ENCODE measurements around the gene CBFA2T3.
"Not testable (repeated sequence)": the region's sequence is repeated elsewhere in the genome, so short reads cannot be mapped to it uniquely, and the experiment has no call there.

The CBFA2T3 gene

DNA sequence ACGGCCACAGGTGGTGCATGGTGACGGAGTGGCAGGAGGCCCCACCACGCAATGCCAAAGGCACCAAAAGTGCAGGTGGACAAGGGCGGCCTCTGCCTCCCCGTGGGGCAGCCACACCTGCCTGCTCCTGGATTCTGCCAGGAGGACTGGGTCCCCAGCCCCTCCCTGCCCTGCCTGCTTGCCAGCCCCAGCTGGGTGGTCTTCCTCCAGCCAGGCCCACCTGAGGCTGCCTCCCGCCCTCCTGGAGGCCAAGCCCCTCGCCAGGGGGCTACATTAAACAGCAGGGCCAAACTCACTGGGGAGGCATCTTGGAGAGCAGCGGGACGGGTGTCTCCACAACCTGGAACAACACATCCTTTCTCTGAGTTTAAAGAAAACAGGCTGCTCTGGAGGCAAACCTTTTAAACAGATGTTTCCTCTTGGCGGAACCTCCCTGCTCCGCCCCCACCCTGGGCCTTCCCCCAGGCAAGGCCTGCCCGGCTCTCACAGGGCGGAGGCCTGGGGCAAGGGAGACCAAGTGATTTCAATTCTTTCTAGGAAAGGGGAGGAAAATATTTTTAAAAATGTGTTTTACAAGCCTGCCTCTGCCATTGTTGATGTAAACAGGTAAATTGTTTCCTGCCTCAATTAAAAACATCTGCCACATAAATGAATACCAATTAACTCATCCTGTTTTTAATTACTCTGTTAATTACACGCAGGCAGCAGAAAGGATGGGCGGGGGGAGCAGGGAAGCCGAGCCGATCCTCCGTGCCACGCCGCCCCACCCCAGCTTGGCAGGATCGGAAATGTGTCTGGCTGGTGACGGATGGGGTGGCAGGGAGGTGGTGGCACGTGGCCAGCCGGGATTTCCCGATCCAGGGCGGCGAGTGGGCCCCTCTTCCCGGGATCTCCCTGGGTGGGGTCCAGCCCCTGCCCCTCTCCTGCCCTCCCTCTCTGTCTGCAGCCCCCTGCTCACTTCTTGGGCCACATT is 56.1 kb downstream of the CBFA2T3 start:
- DNase-seq, result peak; percentile 81

DNA sequence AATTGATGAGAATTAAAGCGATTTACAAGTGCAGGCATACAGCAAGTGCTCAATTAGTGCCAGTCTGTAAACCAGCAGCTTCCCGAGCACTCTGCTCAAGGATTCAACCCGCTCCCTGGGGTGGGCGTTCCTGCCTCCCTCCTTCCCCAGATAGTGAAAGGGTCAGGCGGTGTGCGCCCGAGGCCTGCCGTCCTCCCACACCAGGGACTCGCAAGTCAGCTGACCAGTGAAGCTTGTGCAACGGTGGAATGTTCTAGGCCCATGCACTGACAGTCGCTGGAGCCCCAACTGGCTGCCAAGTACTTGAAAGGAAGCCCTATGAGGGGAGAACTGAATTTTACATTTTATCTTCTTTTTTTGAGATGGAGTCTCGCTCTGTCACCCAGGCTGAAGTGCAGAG is 57.1 kb downstream of the CBFA2T3 start:
- DNase-seq, result no peak

DNA sequence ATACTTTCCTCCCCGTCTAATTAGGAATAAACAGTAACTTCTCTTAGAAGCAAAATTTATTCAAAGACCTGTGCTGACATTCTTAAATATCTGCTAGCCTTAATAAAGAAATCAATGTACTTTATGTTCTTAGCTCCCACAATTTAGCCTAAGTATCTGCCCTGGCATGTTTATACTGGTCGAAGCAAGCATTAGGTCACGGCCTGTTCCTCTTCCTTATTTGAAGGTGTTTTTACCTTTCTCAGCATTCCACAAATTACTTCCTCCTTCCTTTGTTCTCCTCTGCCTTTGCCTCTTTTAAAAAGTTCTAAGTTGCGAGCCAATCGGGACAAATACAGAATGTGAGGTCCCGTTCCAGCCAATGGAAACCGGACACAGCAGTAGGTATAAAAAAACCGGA is 58.1 kb downstream of the CBFA2T3 start:
- DNase-seq, result not testable (repeated sequence)

DNA sequence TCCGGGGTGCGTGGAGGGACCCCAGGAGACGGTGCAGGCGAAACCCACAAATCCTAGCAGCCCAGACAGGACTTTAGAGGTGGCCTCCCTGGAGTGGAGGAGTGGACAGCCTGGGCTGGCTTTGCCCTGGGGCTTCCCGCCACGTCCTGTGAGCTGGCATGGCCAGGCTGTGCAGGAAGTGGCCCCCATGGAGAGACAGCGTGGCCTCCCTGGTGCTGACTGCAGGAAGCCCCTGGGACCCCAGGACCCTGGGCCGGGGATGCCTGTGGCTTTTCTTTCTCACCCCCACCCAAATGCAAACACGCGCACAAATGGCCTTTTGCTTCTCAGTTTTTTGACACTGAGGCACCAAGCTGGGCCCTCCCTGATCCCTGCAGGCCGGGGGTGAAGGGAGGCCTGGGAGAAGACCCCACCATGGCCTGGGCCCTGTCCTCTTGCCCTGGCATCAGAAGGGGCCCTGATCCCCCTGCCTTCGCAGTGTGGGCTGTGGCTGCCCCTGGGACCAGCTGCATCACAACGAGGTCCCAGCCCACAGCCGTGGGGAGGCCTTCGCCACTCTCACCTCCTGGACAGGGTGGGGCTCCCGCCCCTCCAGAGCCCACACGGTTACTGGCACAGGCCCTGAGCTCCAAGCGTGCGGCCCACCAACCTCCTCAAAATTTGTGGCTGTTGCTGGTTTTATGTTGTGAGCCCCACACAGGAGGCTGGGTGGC is 58.9 kb downstream of the CBFA2T3 start:
- no peak for DNase-seq

DNA sequence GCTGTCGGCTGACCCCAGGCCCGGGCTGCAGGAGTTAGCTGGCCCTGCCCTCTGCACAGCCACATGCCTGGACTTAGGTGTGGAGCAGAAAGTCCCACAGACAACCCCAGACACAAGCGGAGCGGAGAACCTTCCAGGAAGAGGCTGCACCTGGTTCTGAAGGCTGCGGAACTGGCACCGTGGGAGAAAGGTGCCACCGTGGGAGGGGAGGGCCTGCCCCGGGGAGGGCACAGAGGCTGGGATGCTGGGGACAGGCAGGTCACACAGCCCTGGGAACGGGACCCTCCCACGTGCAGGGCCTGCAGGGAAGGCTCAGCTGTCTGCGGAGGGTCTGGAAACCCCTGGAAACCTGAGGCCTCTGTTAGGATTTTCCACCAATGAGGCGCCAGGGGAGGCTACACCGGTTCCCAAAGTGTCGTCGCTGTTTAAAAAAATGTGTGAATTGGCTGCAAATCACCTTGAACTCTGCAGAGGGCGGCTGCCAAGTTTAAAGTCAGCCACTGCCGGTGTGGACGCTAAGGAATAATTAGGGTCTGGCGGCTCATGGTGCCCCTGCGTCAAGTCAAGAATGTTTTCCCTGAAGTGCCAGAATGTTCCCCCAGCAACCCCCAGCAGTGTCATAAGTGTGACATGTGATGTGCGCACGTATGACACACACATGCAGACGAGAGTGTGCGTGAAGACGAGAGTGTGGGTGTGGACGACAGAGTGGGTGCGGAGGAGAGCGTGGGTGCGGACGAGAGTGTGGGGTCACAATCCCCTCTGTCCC is 59.7 kb downstream of the CBFA2T3 start:
- DNase-seq, result no peak

DNA sequence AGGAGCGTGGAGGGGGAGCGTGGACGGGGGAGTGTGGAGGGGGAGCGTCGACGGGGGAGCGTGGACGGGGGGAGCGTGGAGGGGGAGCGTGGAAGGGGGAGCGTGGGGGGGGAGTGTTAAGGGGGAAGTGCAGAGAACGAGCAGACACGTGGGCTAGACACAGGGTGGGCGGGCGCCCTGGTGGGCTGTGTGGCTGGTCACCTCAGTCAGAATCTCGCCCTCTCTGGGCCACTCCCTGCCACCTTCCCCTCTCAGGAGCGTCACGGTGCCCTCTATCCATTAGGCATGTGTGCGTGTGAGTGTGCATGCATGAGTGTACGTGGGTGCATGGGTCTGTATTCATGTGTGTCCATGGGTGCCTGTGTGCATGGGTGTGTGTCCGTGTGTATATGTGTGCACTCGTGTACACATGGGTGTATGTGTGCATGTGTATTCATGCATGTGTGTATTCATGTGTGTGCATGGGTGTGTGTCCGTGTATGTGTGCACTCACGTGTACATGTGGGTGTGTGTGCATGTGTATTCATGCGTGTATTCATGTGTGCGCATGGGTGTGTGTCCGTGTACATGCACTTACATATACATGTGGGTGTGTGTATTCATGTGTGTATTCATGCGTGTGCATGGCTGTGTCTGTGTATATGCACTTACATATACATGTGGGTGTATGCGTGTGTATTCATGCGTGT is 61.2 kb downstream of the CBFA2T3 start:
- no peak for DNase-seq

DNA sequence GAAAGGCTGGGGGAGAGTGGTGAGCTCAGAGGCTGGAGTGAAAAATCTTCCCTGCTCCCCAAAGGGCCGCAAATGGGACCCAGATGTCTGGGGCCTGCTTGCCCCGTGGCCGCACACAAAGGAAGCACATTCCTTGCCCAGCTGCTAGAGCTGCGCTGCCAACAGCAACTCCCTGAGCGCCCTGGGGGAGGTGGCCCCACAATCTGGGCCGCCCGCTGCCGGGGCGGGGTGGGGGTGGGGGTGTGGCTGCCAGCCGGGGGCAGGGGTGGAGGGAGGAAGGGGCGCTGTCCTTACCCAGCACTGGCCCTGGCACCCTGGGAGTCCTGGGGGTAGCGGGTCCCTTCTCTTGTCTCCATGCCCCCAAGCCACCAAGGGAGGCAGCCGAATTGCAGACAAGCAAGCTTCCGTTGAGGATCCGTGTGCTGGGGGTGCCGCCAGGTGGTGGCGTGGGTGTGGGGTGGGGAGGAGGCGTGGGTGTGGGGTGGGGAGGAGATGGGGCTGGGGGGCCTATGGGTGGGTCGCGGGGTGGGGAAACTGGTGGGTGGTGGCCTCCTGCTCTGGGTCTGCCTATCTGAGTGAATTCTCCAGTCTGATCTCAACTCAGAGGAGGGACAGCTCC is 62.1 kb downstream of the CBFA2T3 start:
- no peak for DNase-seq

DNA sequence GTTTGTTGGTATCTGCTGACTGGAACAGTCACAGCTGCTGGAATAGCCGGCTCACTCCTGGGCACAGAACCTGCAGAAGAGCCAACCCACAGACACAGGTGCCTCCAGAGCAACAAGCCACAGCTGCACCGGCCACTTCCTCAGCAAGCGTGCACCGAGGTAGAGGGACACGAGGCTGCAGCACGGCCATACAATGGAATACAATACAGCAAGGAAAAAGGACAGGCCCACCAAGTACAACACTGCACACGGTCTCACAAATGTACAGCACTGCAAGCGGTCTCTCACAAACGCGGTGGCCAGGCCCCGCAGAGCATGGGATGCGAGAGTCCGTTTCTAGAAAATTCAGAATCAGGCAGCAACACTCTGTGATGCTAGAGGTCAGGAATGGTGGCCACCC is 63.1 kb downstream of the CBFA2T3 start:
- DNase-seq, result no peak

DNA sequence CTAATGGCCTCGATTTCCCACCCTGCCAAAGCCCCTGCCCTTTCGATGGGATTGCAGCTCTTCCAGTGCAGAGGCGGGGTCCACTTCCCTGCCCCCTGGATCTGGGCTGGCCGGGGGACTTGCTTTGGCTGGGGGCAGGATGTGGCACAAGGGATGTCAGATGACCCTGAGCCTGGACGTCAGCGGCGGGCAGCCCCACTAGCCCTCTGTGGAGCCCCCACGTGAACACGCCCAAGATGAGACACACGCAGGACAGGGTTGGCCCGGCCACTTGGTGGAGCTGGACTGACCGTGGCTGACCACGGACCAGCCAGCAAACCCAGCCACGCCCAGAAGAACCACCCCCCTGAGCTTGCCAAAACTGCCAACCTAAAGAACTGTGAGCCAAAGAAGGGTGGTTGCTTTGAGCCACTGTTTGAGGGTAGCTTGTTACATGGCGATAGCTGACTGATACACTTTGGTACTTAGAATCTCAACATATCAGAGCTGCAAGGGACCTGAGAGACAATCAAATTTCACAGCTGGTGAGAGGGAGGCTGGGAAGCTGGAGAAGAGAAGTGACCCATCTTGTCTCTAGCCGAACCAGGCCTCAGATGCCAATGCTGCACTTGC is 63.9 kb downstream of the CBFA2T3 start:
- no peak for DNase-seq

DNA sequence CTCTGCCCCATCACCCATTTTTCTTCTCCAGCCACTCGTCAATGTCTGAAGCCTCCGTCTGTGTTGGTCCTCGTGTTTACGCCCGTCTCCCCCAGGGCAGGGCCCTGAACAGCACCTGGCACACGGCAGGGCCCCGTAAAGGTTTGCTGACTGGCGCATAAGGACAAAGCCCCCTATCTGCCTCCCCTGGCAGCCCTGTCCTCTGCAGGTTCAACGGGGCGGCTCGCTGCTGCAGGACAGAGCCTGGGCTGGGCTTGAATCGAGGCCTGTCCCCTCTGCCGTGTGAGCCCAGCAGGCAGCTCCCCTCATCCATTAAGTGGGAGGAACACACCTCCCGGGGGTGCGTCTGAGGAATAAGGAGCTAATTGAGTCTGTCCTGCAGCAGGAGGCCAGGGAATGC is 64.5 kb downstream of the CBFA2T3 start:
- DNase-seq, result no peak

DNA sequence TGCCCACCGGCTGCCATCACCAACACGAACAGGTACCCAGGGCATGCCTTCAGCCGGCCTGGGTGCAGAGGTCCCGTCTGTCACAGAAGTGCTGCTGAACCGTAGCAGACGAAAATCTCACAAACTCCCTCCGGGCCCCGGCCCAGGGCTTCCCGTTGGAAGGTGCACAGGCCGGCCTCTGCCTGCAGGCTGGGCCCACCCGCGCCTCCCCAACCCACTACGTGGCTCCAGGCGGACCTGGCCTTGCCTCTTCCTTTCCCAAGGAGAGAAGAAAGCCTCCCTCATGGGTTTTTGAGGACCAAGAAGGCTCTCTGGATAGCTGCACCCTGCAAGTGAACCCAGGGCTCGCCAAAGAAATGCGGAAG is 65.1 kb downstream of the CBFA2T3 start:
- no peak for DNase-seq

DNA sequence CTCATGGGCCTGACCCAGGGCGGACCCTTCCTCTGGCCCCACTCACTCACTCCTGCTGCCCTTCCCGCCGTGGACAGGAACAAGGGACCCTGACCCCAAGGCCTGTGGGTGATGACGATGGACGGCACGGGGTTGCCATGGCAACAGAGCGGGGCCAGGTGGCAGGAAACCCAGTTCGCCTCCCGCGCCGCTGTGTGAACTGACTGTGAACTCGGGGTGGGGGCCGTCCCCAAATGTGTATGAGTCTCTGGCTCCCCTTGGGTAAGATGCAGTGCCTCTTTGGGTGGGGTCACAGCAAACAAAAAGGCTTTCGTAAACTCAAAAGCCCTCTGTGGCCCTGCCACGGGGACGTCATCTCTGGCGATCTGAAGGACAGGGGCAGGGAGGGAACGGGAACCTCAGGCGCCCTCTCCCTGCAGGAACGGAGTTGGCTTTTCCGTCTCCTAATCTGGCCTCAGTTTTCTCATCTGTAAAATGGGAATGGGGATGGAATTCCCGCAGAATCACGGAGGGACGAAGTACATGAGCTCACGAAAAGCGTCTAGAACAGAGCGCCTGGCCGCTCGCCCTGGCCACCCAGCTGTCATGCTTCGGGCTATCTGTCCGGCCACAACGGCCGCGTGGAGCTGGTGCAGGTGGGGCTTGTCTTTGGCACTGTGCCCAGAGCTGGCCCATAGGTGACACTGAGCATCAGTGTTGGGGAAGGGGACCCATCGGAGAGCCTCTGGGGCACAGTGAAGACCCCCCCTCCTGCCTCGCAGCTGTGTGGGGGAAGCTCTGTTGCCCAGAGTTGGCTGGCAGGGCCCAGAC is 65.7 kb downstream of the CBFA2T3 start:
- DNase-seq, result no peak

DNA sequence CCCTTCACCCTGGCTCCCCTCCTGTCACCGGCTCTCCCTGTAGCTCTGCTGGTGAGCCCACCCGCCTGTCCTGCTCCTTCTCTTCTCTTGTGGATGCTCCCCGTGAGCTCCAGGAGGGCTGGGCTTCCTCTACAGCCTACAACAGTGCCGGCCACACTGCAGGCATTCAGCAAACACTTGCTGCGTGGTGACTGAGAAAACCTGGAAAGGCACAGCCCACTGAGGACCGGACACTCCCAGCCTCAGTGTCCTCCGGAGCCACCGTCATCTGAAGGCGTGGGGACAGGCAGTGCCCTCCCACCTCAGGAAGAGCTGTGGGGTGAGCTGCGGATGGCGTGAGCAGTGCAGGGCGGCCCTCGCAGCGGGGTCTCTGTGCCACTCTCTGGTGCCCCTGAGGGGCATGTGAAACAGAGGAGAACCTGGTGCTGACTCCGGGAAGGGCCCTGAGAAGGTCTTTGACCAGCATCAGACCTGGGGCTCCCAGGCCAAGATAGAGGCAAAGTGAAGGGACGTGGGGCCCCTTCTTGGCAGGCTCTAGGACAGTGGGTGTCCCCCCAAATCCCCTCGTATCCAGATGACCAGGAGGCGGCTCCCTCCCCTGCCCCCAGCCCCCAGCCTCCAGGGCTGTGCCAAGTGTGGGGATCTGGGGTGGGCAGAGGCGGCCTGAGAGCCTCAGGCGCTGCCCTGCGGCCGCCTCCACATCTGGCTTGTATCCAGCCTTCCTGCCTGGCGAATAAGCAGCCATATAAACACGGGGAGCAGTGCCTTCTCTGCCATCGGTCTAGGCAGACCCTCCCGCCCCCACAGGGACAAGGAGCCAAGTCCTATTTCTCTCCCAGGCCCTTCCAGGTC is 66.5 kb downstream of the CBFA2T3 start:
- DNase-seq, result no peak

DNA sequence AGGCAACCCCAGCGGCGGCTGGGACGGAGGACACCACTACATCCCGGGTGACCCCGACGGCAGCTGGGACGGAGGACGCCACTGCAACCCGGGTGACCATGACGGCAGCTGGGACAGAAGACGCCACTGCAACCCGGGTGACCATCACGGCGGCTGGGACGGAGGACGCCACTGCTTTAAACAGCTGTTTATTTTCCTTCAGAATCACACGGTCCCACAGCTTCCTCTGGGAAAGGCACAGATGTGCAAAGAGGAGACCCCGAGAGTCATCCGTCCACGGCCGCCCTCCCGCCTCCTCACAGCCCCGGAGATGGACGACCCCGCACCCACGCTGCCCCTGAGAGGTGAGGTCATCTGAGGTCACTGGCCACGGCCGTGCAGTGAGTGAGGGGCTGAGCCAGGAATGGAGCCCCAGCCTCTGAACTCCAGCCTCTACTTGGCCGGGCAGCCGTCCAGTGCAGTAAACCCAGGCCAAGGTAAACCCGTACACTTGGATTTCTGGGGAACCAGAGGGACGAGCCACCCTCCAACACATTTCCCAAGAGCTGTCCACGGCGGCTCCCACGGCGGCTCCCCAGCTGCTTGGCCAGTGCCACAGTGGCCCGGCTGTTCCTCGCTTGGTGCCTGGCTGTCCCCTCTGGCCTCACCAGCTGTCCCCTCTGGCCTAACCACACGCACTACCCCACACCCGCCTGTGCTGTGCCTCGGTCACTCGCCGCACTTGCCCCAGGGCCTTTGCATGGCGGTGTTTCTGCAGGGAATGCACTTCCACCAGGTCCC is 67.4 kb downstream of the CBFA2T3 start:
- no peak for DNase-seq

DNA sequence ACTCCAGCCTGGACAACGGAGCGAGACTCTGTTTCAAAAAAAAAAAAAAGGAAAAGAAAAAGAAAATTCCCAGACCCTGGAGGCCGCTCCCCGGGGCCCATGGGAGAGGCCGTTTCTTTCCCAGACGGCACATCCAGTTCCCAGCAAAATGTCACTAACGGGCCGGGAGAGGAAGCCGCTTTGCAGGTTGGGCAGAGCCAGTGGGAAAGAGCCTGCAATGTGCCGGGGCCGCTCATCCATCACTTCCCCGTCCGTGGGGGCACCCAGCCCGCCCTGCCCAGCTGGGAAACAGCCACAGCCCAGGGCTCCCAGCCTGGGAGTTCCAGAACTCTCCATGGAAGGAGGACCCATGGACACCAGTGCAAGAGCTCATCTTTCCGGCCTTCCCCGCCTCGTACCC is 68.7 kb downstream of the CBFA2T3 start:
- no peak for DNase-seq

DNA sequence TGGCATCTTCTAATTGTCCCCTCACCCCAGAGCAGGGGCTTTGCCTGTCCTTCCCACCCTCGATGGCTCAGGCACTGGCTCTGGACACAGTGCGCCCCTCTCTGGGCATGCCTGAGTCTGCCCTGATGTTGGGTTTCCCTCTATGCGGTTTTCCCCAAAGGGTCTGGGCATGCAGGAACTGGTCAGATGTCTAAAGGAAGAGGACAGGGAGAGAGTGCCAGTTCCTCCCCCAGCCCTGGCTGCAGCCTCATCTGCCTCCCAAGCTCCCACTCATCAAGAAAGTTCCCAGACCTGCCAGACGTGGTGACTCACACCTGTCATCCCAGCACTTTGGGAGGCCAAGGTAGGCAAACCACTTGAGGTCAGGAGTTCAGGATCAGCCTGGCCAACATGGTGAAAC is 69.2 kb downstream of the CBFA2T3 start:
- no peak for DNase-seq

DNA sequence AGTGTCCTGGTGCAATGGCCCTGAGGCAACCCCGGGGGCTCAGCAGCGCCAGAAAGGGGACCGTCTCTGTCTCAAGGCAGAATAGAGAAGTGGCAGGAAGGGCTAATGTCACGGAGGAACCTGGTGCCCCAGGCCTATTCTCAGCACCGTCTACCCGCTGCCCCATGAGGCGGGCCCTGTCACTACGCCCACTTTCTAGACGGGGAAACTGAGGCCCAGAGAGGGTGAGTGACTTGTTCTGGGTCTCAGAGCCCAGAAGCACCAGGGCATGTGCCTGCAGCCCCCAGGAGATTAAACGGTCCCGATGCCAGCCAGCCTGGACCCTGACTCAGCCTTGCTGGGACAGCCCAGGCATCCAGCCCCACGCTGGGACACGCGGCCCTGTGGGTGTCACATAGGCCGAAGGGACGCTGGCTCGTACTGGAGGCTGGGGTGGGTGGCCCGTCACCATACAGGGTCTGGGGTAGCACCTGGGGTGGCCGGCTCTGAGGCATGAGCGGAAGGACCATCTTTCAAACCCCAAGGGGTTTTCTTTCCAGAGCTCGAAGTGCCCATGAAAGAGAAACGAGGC is 70.4 kb downstream of the CBFA2T3 start:
- no peak for DNase-seq

DNA sequence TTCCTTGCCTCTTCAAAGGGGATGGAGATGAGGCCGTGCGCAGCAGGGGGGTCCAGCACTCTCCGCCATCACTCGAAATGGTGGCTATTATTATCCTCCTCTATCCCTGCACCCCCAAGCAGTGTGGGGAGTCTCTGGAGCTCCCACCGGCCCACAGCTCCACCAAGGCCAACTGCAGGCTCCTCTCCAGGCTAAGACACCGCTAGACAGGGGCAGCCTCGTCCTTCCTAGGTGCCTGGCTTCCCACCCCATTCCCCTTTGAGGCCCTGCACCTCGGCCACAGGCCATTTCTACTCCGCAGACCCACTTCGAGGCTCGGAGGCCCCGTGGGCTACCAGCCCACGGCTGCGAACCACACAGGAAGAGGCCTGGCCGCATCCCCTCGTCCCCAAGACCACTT is 71.0 kb downstream of the CBFA2T3 start:
- DNase-seq, result no peak

DNA sequence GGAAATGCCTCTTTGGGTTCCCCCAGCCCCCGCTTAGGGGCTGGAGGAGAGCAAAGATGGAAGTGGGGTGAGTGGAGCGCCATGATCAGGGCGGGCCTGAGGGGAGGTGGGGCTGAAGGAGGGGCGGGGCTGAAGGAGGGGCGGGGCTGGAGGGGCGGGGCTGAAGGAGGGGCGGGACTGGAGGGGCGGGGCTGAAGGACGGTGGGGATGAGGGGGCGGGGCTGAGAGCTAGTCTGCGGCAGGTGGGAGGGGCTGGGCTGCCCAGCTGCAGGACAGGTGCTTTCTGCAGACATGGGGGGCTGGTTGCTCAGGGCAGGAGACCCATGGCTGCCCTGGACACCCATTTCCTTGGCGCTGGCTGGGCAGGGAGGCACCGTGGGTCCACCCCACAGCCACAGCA is 71.4 kb downstream of the CBFA2T3 start:
- no peak for DNase-seq

All from COR-L47 (cell line).